ENCODE results near the gene UQCC2. TPM values are rescaled to one million over a fixed set of nuclear protein-coding genes. Genes with fewer than 3 reads are reported as not detected.

The UQCC2 gene
- total RNA-seq, 4 donors from 2014 or later = 11.3 to 39.4 (median 21.7) TPM

GRCh38 chr6:33652002-33652401 lies 59.5 kb downstream of the UQCC2 start:
- no peak for DNase-seq (ENCODE audit: low spot score in 2 of 2)
- Histone ChIP-seq H3K27ac (no peak overlapping the region), H3K27me3 (no peaks in the 10 kb centered on the region), H3K9me3 (no peaks in the 10 kb centered on the region), H3K36me3 (peaks cover 40% of the 10 kb centered on the region), H3K4me3 (no peak overlapping the region), H3K4me1 (peaks cover 5% of the 10 kb centered on the region)
- WGBS = 91% methylated on average over 5 of the region's 5 CpGs
- no peak for TF ChIP-seq POLR2AphosphoS5 (IDR thresholded peaks at IDR 0.05)
- no peak for TF ChIP-seq EP300 (IDR thresholded peaks at IDR 0.05)
- no peak for TF ChIP-seq POLR2A (IDR thresholded peaks at IDR 0.05)
- no peak for TF ChIP-seq CTCF (IDR thresholded peaks at IDR 0.05)

GRCh38 chr6:33651403-33651802 lies 60.1 kb downstream of the UQCC2 start:
- Histone ChIP-seq H3K4me3 (no peak overlapping the region), H3K27ac (no peak overlapping the region), H3K36me3 (peaks cover 36% of the 10 kb centered on the region), H3K9me3 (no peaks in the 10 kb centered on the region), H3K4me1 (peaks cover 5% of the 10 kb centered on the region), H3K27me3 (no peaks in the 10 kb centered on the region)
- DNase-seq (ENCODE audit: low spot score in 2 of 2) = no peak
- no peak for TF ChIP-seq EP300 (IDR thresholded peaks at IDR 0.05)
- TF ChIP-seq CTCF (IDR thresholded peaks at IDR 0.05) = no peak
- no peak for TF ChIP-seq POLR2A (IDR thresholded peaks at IDR 0.05)
- TF ChIP-seq POLR2AphosphoS5 (IDR thresholded peaks at IDR 0.05) = no peak
- WGBS = 71% methylated on average over 4 of the region's 4 CpGs

Other genes with a start within 250 kb of the UQCC2 start
- 10 to 100 TPM; 12.6 to 15.0 (median 14.3) TPM for gene BAK1, start 131.4 kb downstream of the UQCC2 start, total RNA-seq
- gene ITPR3, start 90.4 kb downstream of the UQCC2 start, total RNA-seq = 100 to 1,000 TPM; 174 to 206 (median 199) TPM
- gene IP6K3, start 35.2 kb upstream of the UQCC2 start, total RNA-seq = under 1 TPM in 2 of 4 donors, not detected in 2; 0.51 to 0.83 TPM
- gene LEMD2, start 77.4 kb upstream of the UQCC2 start, total RNA-seq = 10 to 100 TPM; 44.3 to 99.2 (median 55.6) TPM
- gene MLN, start 92.3 kb upstream of the UQCC2 start, total RNA-seq = not detected

Data from suprapubic skin (tissue), 4 donors.